HG03558 (cell line): ENCODE results near the gene ADARB1.

Source experiments
- ATAC-seq: cut with Tn5 transposase; IDR thresholded peaks from one replicate; pipeline ENCODE4 v1.9.1; 2021; ENCODE audit warnings: moderate number of reproducible peaks; ENCODE audit not compliant: unreplicated experiment; ENCODE audit errors: extremely low read depth

ADARB1 gene

DNA sequence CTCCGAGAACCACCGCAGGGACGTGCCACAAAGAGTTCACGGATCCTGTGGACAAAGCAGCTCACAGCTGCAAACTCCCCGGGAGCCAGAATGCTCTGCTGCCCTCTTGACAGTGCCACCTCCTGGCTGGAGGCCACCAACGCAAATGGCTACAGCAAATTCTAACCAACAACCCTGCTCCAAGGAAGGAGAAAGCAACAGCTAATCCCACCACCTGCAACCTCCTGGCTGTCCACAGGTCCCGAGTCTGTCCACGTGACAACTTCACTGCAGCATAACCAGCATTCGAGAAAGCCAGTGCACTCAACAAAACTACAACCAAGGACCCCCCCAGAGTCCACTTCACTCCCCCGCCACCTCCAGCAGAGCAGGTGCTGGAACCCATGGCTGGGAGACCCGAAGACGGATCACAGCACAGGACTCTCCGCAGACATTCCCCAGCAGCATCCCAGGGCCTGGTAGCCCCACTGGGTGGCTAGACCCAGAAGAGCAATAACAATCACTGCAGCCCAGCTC lies 196.0 kb downstream of the ADARB1 start:
- ATAC-seq = no peak
